GM23338 (cell line): ENCODE results near the gene IL19.

Experiments used
- CREB1 ChIP-seq: fragments of 250-450 bp; sonication (Bioruptor Pico); IDR thresholded peaks from 2 replicates; pipeline ENCODE4 v1.5.0; 2020; ENCODE audit warnings: low read depth, mild to moderate bottlenecking, moderate library complexity
- CTCF ChIP-seq, 2 experiments: fragments of 200-600 bp in 1 of 2; sonication (generic) in 1 of 2; conservative IDR thresholded peaks; 2 replicates each; pipeline versions ENCODE4 v1.5.1 to v1.6.1; 2016 to 2017; ENCODE audit warnings: antibody characterized with exemption in 2 of 2, low read depth in 2 of 2, mild to moderate bottlenecking in 2 of 2, moderate library complexity in 1 of 2
- EZH2 ChIP-seq: fragments of 200-600 bp; sonication (generic); IDR thresholded peaks from one replicate; pipeline ENCODE4 v1.8.0; 2017; ENCODE audit warnings: antibody characterized with exemption, mild to moderate bottlenecking, low read depth; ENCODE audit not compliant: unreplicated experiment
- EZH2phosphoT487 ChIP-seq: fragments of 200-600 bp; sonication (generic); IDR thresholded peaks from one replicate; pipeline ENCODE4 v1.8.1; 2018; ENCODE audit warnings: antibody characterized with exemption; ENCODE audit not compliant: unreplicated experiment
- JUNB ChIP-seq: IDR thresholded peaks from one replicate; pipeline ENCODE4 v1.6.1; 2016; ENCODE audit warnings: antibody characterized with exemption; ENCODE audit not compliant: unreplicated experiment
- POLR2AphosphoS5 ChIP-seq: IDR thresholded peaks from 2 replicates; pipeline ENCODE4 v1.6.1; 2016; ENCODE audit warnings: antibody characterized with exemption, low read depth
- STAT1 ChIP-seq: IDR thresholded peaks from one replicate; pipeline ENCODE4 v1.6.1; 2016; ENCODE audit warnings: antibody characterized with exemption; ENCODE audit not compliant: unreplicated experiment
- TF ChIP-seq, protein P1 (sequence below): fragments of 250-450 bp; sonication (Bioruptor Pico); IDR thresholded peaks from 2 replicates; pipeline ENCODE4 v1.5.0; 2020; ENCODE audit warnings: mild to moderate bottlenecking, moderate library complexity
- TF ChIP-seq, protein P2 (sequence below): IDR thresholded peaks from one replicate; pipeline ENCODE4 v1.6.1; 2018; ENCODE audit warnings: antibody characterized with exemption; ENCODE audit not compliant: unreplicated experiment

GRCh38 chr1:206785182-206785765 is 14.7 kb downstream of the IL19 start:
- TF ChIP-seq POLR2AphosphoS5 (no peak), CTCF (conservative IDR thresholded peaks at IDR 0.05; ENCODE audit: low read depth in 2 of 2) (no peak), EZH2phosphoT487 (no peak), CREB1 (CRISPR knock-in tag) (no peak), JUNB (no peak), EZH2 (no peak), STAT1 (no peak)
- TF ChIP-seq, protein P1, sequence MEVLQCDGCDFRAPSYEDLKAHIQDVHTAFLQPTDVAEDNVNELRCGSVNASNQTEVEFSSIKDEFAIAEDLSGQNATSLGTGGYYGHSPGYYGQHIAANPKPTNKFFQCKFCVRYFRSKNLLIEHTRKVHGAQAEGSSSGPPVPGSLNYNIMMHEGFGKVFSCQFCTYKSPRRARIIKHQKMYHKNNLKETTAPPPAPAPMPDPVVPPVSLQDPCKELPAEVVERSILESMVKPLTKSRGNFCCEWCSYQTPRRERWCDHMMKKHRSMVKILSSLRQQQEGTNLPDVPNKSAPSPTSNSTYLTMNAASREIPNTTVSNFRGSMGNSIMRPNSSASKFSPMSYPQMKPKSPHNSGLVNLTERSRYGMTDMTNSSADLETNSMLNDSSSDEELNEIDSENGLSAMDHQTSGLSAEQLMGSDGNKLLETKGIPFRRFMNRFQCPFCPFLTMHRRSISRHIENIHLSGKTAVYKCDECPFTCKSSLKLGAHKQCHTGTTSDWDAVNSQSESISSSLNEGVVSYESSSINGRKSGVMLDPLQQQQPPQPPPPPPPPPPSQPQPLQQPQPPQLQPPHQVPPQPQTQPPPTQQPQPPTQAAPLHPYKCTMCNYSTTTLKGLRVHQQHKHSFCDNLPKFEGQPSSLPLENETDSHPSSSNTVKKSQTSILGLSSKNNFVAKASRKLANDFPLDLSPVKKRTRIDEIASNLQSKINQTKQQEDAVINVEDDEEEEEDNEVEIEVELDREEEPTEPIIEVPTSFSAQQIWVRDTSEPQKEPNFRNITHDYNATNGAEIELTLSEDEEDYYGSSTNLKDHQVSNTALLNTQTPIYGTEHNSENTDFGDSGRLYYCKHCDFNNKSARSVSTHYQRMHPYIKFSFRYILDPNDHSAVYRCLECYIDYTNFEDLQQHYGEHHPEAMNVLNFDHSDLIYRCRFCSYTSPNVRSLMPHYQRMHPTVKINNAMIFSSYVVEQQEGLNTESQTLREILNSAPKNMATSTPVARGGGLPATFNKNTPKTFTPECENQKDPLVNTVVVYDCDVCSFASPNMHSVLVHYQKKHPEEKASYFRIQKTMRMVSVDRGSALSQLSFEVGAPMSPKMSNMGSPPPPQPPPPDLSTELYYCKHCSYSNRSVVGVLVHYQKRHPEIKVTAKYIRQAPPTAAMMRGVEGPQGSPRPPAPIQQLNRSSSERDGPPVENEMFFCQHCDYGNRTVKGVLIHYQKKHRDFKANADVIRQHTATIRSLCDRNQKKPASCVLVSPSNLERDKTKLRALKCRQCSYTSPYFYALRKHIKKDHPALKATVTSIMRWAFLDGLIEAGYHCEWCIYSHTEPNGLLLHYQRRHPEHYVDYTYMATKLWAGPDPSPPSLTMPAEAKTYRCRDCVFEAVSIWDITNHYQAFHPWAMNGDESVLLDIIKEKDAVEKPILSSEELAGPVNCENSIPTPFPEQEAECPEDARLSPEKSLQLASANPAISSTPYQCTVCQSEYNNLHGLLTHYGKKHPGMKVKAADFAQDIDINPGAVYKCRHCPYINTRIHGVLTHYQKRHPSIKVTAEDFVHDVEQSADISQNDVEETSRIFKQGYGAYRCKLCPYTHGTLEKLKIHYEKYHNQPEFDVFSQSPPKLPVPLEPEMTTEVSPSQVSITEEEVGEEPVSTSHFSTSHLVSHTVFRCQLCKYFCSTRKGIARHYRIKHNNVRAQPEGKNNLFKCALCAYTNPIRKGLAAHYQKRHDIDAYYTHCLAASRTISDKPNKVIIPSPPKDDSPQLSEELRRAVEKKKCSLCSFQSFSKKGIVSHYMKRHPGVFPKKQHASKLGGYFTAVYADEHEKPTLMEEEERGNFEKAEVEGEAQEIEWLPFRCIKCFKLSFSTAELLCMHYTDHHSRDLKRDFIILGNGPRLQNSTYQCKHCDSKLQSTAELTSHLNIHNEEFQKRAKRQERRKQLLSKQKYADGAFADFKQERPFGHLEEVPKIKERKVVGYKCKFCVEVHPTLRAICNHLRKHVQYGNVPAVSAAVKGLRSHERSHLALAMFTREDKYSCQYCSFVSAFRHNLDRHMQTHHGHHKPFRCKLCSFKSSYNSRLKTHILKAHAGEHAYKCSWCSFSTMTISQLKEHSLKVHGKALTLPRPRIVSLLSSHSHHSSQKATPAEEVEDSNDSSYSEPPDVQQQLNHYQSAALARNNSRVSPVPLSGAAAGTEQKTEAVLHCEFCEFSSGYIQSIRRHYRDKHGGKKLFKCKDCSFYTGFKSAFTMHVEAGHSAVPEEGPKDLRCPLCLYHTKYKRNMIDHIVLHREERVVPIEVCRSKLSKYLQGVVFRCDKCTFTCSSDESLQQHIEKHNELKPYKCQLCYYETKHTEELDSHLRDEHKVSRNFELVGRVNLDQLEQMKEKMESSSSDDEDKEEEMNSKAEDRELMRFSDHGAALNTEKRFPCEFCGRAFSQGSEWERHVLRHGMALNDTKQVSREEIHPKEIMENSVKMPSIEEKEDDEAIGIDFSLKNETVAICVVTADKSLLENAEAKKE (CRISPR knock-in tag) = no peak
- TF ChIP-seq, protein P2, sequence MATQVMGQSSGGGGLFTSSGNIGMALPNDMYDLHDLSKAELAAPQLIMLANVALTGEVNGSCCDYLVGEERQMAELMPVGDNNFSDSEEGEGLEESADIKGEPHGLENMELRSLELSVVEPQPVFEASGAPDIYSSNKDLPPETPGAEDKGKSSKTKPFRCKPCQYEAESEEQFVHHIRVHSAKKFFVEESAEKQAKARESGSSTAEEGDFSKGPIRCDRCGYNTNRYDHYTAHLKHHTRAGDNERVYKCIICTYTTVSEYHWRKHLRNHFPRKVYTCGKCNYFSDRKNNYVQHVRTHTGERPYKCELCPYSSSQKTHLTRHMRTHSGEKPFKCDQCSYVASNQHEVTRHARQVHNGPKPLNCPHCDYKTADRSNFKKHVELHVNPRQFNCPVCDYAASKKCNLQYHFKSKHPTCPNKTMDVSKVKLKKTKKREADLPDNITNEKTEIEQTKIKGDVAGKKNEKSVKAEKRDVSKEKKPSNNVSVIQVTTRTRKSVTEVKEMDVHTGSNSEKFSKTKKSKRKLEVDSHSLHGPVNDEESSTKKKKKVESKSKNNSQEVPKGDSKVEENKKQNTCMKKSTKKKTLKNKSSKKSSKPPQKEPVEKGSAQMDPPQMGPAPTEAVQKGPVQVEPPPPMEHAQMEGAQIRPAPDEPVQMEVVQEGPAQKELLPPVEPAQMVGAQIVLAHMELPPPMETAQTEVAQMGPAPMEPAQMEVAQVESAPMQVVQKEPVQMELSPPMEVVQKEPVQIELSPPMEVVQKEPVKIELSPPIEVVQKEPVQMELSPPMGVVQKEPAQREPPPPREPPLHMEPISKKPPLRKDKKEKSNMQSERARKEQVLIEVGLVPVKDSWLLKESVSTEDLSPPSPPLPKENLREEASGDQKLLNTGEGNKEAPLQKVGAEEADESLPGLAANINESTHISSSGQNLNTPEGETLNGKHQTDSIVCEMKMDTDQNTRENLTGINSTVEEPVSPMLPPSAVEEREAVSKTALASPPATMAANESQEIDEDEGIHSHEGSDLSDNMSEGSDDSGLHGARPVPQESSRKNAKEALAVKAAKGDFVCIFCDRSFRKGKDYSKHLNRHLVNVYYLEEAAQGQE = no peak
